ENCODE data around the gene EXD1.

DNA sequence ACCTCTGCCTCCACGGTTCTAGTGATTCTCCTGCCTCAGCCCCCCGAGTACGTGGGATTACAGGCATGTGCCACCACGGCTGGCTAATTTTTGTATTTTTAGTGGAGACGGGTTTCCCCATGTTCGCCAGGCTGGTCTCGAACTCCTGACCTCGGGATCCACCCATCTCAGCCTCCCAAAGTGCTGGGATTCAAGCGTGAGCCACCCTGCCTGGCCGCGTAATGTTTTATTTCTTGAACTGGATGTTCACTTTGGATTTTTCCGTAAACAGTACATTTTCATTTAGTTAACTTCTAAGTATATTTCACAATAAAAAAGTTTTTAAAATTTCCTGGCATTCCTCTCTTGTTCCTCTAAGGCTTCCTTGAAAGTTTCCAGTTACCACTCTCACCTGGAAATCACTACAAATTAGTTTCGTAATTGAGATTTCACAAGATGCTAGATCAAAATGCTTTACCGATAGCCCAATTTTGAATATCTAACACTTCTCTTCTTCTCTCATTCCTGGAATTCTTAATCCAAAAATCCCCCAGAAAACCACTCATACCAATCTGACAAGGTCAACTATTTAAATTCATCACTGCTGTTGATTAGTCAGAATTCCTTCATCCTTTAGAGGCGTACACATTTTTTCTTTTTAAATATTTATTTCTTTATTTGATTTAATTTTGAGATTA is 69.8 kb downstream of the EXD1 start:
- TF ChIP-seq, protein P1, sequence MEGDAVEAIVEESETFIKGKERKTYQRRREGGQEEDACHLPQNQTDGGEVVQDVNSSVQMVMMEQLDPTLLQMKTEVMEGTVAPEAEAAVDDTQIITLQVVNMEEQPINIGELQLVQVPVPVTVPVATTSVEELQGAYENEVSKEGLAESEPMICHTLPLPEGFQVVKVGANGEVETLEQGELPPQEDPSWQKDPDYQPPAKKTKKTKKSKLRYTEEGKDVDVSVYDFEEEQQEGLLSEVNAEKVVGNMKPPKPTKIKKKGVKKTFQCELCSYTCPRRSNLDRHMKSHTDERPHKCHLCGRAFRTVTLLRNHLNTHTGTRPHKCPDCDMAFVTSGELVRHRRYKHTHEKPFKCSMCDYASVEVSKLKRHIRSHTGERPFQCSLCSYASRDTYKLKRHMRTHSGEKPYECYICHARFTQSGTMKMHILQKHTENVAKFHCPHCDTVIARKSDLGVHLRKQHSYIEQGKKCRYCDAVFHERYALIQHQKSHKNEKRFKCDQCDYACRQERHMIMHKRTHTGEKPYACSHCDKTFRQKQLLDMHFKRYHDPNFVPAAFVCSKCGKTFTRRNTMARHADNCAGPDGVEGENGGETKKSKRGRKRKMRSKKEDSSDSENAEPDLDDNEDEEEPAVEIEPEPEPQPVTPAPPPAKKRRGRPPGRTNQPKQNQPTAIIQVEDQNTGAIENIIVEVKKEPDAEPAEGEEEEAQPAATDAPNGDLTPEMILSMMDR (IDR thresholded peaks at IDR 0.05) = no peak
- TF ChIP-seq POLR2A (IDR thresholded peaks at IDR 0.05) (no peak), POLR2AphosphoS5 (IDR thresholded peaks at IDR 0.05) (no peak)

Data from transverse colon (tissue), 4 donors.